ENCODE measurements around the gene PLTP.
"Not testable (repeated sequence)": the region's sequence is repeated elsewhere in the genome, so short reads cannot be mapped to it uniquely, and the experiment has no call there.

The PLTP gene

DNA sequence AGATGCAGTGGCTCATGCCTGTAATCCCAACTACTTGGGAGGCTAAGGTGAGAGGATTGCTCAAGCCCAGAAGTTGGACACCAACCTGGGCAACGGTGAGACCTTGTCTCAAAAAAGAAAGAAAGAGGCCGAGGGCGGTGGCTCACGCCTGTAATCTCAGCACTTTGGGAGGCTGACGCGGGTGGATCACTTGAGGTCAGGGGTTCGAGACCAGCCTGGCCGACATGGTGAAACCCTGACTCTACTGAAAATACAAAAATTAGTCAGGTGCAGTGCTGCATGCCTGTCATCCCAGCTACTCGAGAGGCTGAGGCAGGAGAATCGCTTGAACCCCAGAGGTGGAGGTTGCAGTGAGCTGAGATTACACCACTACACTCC is 37.9 kb downstream of the PLTP start:
- not testable (repeated sequence) for DNase-seq (ENCODE audit: low read depth in 2 of 2)

DNA sequence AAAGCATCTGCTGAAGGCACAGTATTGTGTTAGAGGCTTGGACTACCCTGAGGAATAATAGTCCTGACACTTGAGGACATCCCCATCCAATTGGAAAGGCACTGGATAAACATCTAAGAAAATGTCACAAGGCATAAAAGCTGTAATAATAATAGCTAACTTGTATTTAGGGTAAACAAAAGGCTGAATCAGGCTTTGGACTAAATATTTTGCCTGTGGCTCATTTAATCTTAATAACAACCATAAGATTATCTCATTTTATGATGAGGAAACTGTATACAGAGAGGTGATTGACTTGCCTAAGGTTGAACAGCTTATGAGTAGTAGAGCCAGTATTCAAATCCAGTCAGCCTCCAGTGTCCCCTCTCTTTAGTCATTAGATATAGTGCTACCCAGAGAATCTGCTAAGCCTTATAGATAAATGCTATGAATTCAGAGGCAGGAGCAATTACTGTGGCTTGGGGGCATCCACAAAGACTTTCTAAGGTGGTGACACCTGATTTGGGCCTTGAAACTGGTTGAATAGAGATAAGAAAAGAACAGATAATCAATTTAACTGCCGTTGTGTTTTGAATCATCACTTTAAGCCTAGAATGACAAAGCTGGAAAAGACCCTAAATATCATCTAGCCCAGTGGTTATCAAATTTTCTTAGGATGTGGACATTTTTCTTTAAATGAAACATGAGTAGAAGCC is 38.4 kb downstream of the PLTP start:
- DNase-seq (ENCODE audit: low read depth in 2 of 2): no peak

DNA sequence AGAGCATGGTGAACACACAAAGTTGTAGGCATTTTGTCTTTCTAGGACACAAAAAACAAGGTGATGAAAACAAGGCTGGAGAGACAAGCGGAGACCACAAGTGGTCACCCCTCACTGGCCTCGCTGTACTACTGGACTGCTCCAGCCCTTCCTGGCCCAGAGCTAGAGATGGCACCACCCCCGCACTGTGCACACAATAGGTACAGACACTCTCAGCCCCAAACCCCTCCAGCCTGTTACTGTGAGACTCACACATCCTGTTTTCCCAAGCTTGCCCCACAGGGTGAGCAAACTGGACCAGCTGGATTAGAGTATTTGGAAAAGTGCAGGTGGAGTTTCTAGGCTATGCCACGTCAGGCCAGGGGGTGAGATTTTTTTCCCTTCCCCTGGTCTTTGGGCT is 39.3 kb downstream of the PLTP start:
- DNase-seq (ENCODE audit: low read depth in 2 of 2): no peak

DNA sequence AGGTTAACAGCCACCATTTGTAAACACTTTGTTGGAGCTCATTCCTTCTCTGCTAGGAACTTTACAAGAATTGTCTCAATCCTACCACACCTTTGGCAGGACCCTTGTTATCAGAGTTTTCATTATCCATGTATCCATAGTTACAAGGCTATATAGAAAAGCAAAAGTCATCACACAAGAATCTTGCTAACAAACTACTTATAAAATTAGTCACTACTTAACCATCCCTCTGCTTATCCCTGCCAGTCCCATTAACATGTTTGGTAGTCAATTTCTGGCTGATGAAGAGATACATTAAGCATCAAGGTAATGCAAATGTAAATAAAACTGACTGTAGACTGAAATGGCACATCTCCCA is 44.2 kb downstream of the PLTP start:
- no peak for DNase-seq (ENCODE audit: low read depth in 2 of 2)

DNA sequence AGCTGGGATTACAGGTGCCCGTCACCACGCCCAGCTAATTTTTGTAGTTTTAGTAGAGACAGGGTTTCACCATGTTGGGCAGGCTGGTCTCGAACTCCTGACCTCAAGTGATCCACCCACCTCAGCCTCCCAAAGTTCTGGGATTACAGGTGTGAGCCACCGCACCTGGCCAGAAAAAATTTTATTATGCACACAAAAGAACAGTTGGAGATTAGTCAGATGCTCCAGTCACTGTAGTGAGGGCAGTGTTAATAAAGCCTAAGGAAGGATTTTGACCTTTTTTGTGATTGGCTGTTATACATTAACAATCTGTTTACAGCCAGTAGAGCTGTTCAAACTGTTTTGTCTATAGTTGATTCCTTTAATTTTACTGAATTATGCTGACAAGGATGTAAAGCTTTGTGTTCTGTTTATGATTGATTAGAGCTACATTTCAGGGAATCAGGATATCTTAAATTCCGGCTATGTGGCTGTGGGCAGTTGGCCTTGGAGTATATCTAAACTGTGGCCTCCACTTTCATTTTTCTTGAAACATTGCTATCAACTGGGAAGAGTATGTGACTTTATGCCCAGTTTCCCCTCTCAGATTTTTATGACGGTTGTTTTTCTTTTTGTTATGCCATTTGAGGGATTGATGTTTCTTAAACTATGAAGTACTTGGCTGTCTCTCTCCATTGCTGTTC is 44.7 kb downstream of the PLTP start:
- DNase-seq (ENCODE audit: low read depth in 2 of 2): no peak

DNA sequence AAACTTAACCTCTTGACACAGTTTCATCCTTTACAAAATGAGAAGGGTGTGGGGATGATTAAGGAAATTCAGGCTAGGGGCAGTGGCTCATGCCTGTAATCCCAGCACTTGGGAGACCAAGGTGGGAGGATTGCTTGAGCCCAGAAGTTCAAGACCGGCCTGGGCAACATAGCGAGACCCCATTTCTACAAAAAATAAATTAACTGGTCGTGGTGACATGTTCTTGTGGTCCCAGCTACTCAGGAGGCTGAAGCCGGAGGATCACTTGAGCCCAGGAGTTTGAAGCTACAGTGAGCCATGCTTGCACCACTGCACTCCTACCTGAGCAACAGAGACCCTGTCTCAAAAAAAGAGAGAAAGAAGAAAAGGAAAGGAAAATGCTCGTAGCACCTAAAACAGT is 45.5 kb downstream of the PLTP start:
- DNase-seq (ENCODE audit: low read depth in 2 of 2): no peak

DNA sequence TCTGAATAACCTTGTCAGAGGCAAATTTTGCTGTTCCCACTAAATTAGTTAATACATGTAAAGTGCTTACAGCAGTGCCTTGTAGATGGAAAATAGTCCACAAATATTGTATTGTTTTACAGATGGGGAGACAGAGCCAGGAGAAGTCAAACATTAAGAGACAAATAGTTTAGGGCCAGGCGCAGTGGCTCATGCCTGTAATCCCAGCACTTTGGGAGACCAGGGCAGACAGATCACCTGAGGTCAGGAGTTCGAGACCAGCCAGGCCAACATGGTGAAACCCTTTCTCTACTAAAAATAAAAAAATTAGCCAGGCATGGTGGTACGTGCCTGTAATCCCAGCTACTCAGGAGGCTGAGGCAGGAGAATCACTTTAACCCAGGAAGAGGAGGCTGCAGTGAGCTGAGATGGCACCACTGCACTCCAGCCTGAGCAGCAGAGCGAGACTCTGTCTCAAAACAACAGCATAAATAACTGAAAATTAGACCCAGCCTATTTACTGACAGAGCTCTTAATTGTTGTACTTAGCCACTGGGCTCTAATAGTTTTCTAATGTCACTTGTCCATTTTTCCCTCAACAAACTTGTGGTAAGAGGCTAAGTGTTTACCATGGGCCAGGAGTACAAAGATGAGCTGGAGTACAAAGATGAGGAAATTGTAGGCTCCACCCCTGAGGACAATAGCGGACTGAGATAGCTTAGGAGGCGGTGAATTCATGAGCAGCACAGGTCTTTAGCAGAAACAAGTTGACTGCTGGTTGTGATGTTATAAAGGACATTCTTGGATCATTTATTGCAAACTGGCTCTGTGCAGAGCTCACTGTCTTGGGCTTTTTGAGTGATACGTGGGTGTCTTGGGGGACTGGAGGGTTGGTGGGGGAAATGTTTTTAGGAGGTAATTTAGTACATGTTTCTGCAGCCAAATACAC is 48.1 kb downstream of the PLTP start:
- no peak for DNase-seq (ENCODE audit: low read depth in 2 of 2)

DNA sequence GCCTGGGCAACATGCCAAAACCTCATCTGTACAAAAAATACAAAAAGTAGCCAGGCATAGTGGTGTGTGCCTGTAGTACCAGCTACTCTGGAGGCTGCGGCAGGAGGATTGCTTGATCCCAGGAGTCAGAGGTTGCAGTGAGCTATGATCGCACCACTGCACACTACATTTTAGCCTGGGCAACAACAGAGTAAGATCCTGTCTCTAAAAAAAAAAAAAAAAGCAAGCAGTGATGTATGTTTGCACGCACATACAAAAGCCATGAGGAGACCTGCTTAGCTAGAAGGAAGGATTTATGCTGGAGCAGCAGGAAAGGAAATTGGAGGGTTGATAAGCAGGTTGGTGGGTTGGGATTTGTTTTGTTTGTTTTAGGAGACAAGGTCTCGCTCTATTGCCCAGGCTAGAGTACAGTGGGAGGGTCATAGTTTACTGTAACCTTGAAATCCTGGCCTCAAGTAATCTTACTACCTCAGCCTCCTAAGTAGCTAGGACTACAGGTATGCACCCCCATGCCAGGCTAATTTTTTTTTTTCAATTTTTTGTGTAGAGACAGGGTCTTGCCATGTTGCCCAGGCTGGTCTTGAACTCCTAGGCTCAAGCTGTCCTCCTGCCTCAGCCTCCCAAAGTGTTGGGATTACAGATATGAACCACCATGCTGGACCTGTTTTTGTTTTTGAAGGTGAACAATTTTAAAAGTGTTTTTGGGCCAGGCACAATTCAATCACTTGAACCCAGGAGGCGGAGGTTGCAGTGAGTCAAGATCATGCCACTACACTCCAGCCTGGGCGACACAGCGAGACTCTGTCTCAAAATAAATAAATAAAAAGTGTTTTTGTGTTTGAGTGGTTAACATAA is 50.5 kb downstream of the PLTP start:
- DNase-seq (ENCODE audit: low read depth in 2 of 2): no peak

DNA sequence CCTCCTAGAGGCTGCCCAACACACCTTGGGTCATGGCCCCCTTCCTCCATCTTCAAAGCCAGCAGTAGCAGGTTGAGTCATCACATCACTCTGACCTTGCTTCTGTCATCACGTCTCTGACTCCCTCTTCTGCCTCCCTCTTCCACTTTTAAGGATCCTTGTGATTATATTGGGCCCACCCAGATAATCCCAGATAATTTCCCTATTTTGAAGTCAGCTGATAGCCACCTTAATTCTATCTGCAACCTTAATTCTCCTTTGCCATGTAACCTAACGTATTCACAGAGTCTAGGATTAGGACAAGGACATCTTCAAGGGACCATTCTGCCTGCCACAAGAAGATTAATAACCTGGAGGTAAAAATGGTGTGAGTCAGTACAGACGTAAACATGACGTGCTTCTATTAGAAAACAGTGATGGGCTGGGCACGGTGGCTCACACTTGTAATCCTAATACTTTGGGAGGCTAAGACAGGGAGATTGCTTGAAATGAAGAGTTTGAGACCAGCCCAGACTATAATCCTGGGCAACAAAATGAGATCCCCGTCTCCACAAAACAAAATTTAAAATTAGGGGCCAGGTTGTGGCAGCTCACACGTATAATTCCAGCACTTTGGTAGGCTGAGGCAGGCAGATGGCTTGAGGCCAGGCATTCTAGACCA is 51.3 kb downstream of the PLTP start:
- DNase-seq (ENCODE audit: low read depth in 2 of 2): no peak

DNA sequence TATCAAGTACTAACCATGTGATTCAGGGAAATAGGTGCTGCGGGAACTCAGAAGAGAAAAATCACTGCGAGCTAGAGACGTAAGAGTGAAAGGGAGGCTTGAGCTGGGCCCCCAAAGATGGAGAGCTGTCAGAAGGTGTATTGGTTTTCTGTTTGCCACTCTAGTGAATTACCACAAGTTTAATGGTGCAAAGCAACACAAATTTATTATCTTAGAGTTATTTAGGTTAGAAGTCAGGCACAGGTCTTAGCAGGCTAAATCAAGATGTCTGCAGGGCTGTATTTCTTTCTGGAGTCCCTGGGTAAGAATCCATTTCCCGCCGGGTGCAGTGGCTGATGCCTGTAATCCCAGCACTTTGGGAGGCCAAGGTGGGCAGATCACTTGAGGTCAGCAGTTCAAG is 52.0 kb downstream of the PLTP start:
- no peak for DNase-seq (ENCODE audit: low read depth in 2 of 2)

DNA sequence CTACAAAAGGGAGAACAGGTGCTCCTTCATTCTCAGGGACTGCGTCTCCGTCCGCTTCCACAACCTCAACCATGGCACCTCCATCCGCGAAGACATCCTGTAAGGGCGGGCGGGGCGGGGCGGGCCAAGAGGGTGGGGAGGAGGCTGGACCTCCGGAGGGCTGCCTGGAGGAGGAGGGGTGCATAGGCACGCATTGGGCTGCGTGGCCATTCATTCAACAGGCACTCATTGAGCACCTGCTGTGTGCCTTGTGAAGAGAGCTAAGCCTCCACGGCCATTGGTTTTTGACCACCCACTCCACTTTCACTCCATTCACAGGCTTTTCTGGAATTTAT is 54.1 kb downstream of the PLTP start:
- DNase-seq (ENCODE audit: low read depth in 2 of 2): no peak

DNA sequence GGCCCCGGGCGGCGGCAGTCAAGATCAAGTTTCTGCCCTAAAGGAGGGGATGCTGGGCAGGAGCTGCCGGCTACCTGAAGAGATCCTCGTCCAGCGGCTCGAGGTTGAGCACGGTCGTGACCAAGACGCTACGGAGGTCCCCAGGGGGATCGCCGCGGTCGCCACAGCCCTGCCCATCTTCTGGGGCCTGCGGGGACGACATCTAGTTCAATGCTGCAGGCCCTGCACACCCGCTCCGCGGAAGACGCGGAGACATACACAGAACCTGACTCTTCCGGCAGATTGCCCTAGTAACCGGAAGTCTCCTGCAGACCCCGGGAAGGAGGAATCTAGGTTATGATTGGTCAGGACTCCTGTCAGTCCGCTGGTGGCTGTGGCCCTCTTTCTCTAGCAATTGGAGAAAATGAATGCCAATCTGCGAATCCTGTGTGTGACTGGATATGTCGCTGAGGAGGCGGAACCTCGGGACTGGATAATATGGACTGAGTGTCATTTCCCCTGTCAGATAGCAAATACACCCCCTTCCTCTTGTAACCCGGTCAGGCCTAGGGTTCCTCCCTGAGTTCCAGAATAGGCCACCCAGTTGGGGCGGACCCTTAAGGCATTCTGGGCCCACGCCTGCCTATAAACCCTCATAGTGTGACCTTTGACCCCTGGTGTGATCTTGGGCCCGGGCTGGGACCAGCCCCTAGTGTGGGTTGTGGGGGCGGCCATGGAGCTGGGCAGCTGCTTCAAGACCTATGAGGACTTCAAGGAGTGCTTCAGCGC is 54.7 kb downstream of the PLTP start, which contains the start of the genes ACOT8 and ZSWIM3:
ACOT8 (minus strand) TSS at position 279 of the 768 bp plus-strand sequence; CDS start at position 202, 77 bp downstream.
ZSWIM3 (plus strand) TSS at position 501 of the 768 bp plus-strand sequence; CDS start at position 713, 212 bp downstream.
- DNase-seq (ENCODE audit: low read depth in 2 of 2): peak; percentile 62 to 91

DNA sequence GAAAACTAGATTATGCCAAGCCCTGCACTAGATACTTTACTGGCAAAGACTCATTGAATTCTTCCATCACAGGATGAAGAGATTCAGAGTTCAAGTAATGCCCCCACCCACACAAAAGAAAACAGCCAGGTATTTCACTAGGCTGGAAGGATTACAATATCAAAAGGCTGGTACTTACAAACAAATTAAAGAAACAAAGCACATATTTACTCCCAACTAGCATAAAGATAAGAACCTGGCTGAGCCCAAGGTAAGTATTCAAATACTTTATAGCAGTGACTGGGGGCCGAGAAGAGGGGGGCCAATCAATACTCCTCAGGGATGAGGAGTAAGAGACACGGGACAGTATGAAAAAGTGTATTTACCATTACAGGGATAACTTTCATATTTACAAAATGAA is 58.5 kb downstream of the PLTP start:
- DNase-seq (ENCODE audit: low read depth in 2 of 2): no peak

DNA sequence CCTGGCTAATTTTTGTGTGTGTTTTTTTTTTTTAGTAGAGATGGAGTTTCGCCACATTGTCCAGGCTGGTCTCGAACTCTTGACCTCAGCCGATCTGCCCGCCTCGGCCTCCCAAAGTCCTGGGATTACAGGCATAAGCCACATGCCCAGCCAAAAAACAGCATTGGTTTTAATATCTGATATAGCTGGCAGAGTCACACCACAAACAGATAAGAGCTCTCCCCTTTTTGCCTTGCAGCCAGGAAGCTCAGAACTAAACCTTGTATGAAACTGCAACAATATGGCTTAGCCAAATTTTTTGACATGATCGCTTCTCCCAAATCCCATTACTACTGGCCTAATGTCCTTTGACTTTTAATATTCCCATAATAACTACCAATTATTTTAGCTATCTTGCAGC is 59.6 kb downstream of the PLTP start:
- no peak for DNase-seq (ENCODE audit: low read depth in 2 of 2)

DNA sequence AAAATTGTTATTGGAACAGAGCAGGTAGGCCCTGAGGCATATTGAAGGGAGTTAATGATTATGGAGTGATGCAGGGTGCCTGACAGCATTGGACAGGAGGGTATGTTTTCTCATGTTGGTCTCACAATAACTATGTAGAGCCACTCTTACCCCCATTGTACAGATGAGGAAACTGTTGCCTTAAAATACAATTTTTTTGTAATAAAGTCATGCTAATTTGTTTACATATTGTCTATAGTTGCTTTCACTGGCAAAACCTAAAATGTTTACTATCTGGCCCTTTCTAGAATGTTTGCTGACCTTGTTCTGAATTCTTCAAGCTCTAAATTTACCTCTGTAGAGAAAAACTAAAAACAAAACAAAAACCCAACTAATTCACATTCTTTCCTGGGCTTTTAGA is 60.5 kb downstream of the PLTP start:
- DNase-seq (ENCODE audit: low read depth in 2 of 2): no peak

DNA sequence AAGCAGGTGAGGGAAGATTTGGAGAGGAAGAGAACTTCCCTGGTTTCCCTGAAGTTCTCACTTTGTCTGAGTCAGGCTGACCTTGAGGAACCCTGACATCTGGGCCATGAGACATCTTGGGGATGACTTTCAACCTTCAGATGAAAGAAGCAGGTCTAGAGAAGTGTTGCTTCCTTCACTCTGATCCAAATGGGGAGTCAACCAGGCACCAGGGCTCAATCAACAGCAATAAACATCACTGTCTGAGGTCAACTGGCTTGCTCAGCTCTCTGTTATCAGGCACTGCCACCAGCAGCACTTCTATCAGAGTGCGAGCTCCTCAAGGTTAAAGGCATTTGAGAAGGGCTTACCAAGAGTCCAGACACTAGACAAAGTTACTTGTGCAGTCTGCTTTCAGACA is 61.0 kb downstream of the PLTP start:
- DNase-seq (ENCODE audit: low read depth in 2 of 2): no peak

DNA sequence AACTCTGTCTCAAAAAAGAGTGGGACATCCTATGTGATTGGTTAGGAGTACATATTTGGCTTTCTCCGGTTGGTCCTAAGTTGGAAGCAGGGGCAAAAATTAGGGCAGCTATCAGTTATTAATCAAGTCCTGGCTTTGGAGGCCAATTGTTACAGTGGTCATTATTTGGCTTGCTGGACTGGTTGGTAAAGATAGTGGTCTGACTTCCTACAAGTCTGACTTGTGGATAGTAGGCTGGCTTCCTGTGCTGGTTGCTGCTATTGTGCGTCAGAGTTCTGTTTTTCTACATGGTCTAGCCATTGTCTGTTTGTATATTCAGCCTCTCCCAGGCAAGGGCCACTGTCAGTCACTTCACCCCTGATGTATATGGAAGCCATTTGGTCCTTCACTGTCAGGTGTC is 61.7 kb downstream of the PLTP start:
- no peak for DNase-seq (ENCODE audit: low read depth in 2 of 2)

DNA sequence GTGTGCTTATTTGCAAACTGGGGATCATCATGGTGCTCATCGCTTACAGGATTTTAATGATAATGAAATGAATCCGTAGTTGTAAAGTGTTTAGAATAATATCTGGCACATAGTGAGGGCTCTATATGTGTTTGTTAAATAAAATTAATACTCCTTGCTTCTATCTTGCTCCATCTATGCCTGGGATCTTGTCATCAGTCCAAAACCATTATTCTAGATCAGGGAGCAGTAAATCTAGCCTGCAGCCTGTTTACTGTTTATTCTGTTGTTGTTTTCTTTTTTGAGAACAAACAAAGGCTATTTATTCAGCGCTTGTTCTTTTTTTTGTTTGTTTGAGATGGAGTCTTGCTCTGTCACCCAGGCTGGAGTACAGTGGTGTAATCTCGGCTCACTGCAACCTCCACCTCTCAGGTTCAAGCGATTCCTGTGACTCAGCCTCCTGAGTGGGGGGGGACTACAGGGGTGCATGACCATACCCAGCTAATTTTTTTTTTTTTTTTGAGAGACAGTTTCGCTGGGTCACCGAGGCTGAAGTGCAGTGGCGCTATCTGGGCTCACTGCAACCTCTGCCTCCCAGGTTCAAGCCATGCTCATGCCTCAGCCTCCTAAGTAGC is 62.9 kb downstream of the PLTP start:
- DNase-seq (ENCODE audit: low read depth in 2 of 2): no peak
